ENCODE results near the gene TREH.

The TREH gene

DNA sequence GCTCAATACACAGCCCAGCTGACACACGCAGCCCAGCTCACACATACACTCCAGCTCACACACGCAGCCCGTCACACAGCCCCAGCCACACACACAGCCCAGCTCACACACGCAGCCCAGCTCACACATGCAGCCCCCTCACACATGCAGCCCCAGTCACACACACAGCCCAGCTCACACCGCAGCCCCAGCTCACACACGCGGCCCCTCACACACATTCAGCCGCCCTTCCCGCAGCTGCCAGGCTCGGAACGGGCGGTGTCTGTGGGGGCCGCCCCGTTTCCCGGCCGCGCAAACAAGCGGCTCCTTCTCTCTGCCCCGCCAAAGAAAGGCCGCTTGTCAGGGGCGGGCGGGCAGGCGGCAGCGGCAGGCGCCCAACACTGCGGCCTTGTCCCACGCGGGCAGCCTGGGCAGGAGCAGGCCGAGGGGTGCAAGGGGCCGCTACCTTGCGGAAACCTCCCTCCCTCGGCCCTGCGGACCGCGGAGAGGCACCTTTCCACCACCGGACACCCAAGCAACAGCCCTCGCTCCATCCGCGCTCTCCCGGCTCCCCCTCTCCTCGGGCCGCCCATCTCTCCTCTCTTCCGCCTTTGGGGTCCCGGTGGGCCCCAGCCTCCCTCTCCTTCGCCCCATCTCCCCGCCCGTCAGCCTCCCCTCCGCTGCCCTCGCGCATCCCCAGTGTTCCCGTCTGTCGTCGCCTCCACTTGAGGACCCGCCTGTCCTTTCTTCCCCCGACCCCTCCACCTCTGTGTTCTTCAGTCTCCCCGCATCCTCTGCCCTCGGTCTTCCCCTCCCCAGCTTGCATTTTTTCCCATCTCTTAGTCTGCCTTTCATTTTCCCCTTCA is 69.8 kb downstream of the TREH start:
- DNase-seq, result no peak

DNA sequence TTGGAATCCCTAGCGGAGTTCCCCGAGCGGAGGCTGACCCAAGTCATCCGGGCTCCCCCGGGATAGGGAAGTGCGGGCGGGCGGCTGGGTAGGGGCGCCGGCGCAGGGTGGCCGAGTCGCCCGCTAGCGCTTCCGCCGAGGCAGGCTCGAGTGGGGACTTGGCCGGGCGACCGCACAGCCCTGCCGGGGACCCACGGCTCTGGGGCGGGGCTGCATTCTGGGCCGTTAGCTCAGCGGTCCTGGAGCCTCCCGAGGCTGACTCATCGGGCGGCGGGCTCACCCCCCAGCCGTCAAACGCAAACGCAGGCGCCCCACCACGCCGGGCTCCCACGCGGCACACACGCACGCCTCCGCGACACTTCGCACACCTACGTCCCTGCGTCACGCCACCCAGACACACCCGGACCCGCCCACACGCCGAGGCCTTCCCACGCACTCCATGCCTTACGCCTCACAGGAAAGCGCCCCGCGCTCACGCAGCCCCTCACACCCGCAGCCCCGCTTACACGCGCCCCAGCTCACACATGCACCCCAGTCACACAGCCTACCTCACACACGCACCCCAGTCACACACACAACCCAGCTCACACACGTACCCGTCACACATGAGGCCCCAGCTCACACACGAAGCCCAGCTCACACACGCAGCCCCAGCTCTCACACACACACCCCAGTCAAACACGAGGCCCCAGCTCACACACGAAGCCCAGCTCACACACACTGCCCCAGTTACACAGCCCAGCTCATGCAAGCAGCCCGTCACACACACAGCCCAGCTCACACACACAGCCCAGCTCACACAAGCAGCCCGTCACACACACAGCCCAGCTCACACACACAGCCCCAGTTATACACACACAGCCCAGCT is 70.9 kb downstream of the TREH start:
- DNase-seq, result peak; percentile 78

DNA sequence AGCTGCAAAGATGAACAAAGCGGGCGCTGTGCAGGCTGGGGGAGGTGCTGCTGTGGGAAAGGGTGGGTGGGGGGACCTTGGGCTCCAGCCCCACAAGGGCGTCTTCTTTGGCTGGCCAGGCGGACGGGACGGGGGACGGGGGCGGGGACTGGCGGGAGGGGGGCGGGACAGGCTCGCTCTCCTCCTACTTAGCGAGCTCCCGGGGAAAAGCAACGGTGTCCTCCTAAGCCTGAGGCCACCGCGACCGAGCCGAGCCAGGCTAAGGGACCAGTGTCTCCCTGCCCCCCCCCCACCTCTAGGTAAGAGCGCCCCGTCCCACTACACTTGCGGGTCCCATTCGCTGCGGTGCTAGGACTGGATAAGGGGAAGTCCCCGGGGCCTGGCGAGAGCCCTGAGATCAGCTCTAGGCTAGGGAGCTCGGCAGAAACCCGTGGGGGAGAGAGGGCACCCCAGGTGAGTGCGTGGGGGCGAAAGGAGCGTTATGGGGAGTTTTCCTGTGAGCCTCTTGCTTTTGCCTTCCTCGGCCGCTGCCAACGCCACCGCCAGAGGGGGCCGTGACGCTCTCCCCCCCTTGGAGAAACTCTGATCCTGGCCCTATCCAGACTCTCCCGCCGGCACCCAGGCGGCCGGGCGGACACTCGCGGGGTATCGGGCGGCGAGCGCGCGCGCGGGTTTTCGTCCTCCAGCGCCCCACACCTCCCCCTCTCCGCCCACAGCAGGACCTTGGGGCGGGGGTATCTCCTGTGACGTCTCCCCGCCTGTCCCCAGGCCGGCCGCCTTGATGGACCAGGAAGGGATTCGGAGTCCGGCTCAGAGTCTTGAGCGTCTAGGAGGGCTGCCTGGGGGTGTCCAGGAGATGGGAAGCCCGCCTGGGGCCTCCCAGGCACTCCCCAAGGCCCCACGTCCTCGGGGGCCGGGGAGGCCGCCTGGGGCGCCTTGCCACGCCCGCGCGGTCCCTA is 71.8 kb downstream of the TREH start, which contains the start of gene PHLDB1:
Gene PHLDB1, plus strand, starts transcription at position 215 of the 959 bp plus-strand sequence. CDS start 6,222 bp downstream, outside the sequence.
- DNase-seq, result peak; percentile 52

All from amniotic stem cell (primary cell).